SK-N-SH (cell line): ENCODE results near the gene SDF4. TPM values are rescaled to one million over a fixed set of nuclear protein-coding genes. Genes with fewer than 3 reads are reported as not detected.

ENCODE experiments used
- CTCF ChIA-PET: fragments of 300-600, 350-600 bp; formaldehyde crosslinking; extraction: SDS; loops from one replicate; lab custom pipeline; 2021; lab: Yijun Ruan, JAX
- POLR2A ChIA-PET: fragments of 350-600 bp; sonication (Branson Sonifier 250); formaldehyde crosslinking; extraction: SDS; loops from one replicate; lab custom pipeline; 2020; ENCODE audit warnings: antibody characterized with exemption, inconsistent platforms; lab: Yijun Ruan, JAX
- DNase-seq: peaks from one replicate; pipeline ENCODE4 v3.0.0; 2012
- H2AFZ ChIP-seq: fragments of 200-600 bp; sonication (generic); 2 replicates; pipeline ENCODE4 v1.8.1; 2016; ENCODE audit warnings: antibody characterized with exemption, mild to moderate bottlenecking, low read depth
- H3F3A ChIP-seq: fragments of 200-600 bp; sonication (generic); replicated peaks from 2 replicates; pipeline ENCODE3; 2016; ENCODE audit warnings: antibody characterized with exemption, mild to moderate bottlenecking; ENCODE audit not compliant: insufficient read depth
- H3K27ac ChIP-seq, 2 experiments: fragments of 200-500 bp in 1 of 2; fragments of 200-600 bp in 1 of 2; sonication (Bioruptor generic) in 1 of 2; sonication (generic), shearing (Covaris generic) in 1 of 2; 2 replicates each; pipeline versions ENCODE4 v1.5.1 to v1.6.1; 2014 to 2016; ENCODE audit warnings: low read depth in 2 of 2, inconsistent platforms in 1 of 2, low read length in 1 of 2, mild to moderate bottlenecking in 1 of 2, mixed read lengths in 1 of 2
- H3K27me3 ChIP-seq: fragments of 200-600 bp; sonication (generic), shearing (Covaris generic); 2 replicates; pipeline ENCODE4 v1.6.1; 2016; ENCODE audit warnings: mixed run types; ENCODE audit not compliant: insufficient read depth
- H3K36me3 ChIP-seq, 2 experiments: fragments of 200-500 bp in 1 of 2; fragments of 200-600 bp in 1 of 2; sonication (Bioruptor generic) in 1 of 2; sonication (generic) in 1 of 2; replicated peaks in 1 of 2; 2 replicates each; pipeline versions ENCODE3 to v1.5.1; 2014 to 2016; ENCODE audit warnings: low read length in 1 of 2, mild to moderate bottlenecking in 1 of 2; ENCODE audit not compliant: insufficient read depth in 2 of 2, control insufficient read depth in 1 of 2
- H3K4me1 ChIP-seq, 2 experiments: fragments of 200-500 bp in 1 of 2; fragments of 200-600 bp in 1 of 2; sonication (Bioruptor generic) in 1 of 2; sonication (generic), shearing (Covaris generic) in 1 of 2; 2 replicates each; pipeline versions ENCODE4 v1.5.1 to v1.6.1; 2014 to 2016; ENCODE audit warnings: low read depth in 1 of 2, low read length in 1 of 2, mixed run types in 1 of 2; ENCODE audit not compliant: insufficient read depth in 2 of 2, control insufficient read depth in 1 of 2
- H3K4me2 ChIP-seq: fragments of 200-600 bp; sonication (generic), shearing (Covaris generic); 2 replicates; pipeline ENCODE4 v1.6.1; 2017; ENCODE audit warnings: mixed run types
- H3K4me3 ChIP-seq, 2 experiments: fragments of 200-500 bp in 1 of 2; fragments of 200-600 bp in 1 of 2; sonication (Bioruptor generic) in 1 of 2; sonication (generic), shearing (Covaris generic) in 1 of 2; 2 replicates each; pipeline versions ENCODE4 v1.5.1 to v1.8.1; 2014 to 2016; ENCODE audit warnings: low read depth in 2 of 2, inconsistent platforms in 1 of 2, low read length in 1 of 2, mild to moderate bottlenecking in 1 of 2, mixed read lengths in 1 of 2, moderate library complexity in 1 of 2
- H3K79me2 ChIP-seq: fragments of 200-600 bp; sonication (generic); 2 replicates; pipeline ENCODE4 v1.8.1; 2017; ENCODE audit warnings: mild to moderate bottlenecking; ENCODE audit not compliant: insufficient read depth
- H3K9ac ChIP-seq: fragments of 200-600 bp; sonication (generic); 2 replicates; pipeline ENCODE4 v1.6.1; 2017; ENCODE audit warnings: mixed run types
- H3K9me2 ChIP-seq: fragments of 200-600 bp; sonication (generic); 2 replicates; pipeline ENCODE4 v1.6.1; 2017; ENCODE audit warnings: mixed run types
- H3K9me3 ChIP-seq: fragments of 200-600 bp; sonication (generic); 2 replicates; pipeline ENCODE4 v1.6.1; 2017; ENCODE audit warnings: mixed run types, mild to moderate bottlenecking, moderate library complexity
- H4K20me1 ChIP-seq: fragments of 200-600 bp; sonication (generic); 2 replicates; pipeline ENCODE4 v1.6.1; 2017; ENCODE audit warnings: mild to moderate bottlenecking, mixed run types; ENCODE audit not compliant: insufficient read depth
- CHD2 ChIP-seq: fragments of 150-350 bp; IDR thresholded peaks from 2 replicates; pipeline ENCODE4 v1.6.1; 2018; ENCODE audit warnings: low read length; ENCODE audit not compliant: partially characterized antibody
- ELF1 ChIP-seq: IDR thresholded peaks from 2 replicates; pipeline ENCODE4 v1.4.0; 2012
- EP300 ChIP-seq, 2 experiments: IDR thresholded peaks; 2 replicates each; pipeline versions ENCODE4 v1.4.0 to v1.6.1; 2012; ENCODE audit warnings: borderline replicate concordance in 1 of 2, low read depth in 1 of 2, low read length in 1 of 2
- EZH2phosphoT487 ChIP-seq: fragments of 200-600 bp; sonication (generic); IDR thresholded peaks from 2 replicates; pipeline ENCODE4 v1.6.1; 2017; ENCODE audit warnings: low read depth, mixed run types, mild to moderate bottlenecking, antibody characterized with exemption, moderate library complexity, borderline replicate concordance
- FOSL2 ChIP-seq: IDR thresholded peaks from 2 replicates; pipeline ENCODE4 v1.4.0; 2012; ENCODE audit warnings: low read depth, mild to moderate bottlenecking, moderate library complexity, borderline replicate concordance
- FOXM1 ChIP-seq: IDR thresholded peaks from 2 replicates; pipeline ENCODE4 v1.4.0; 2012; ENCODE audit warnings: low read depth, mild to moderate bottlenecking
- GABPA ChIP-seq: IDR thresholded peaks from 2 replicates; pipeline ENCODE4 v1.4.0; 2012; ENCODE audit warnings: low read depth, mild to moderate bottlenecking
- IRF3 ChIP-seq: fragments of 150-350 bp; IDR thresholded peaks from 2 replicates; pipeline ENCODE4 v1.6.1; 2016; ENCODE audit warnings: mild to moderate bottlenecking, low read depth, low read length
- JUND ChIP-seq: IDR thresholded peaks from 2 replicates; pipeline ENCODE4 v1.4.0; 2012
- MAX ChIP-seq: IDR thresholded peaks from 2 replicates; pipeline ENCODE4 v1.4.0; 2012; ENCODE audit warnings: low read depth
- NFIC ChIP-seq: IDR thresholded peaks from 2 replicates; pipeline ENCODE4 v1.4.0; 2012; ENCODE audit warnings: borderline replicate concordance
- NRF1 ChIP-seq: IDR thresholded peaks from 2 replicates; pipeline ENCODE4 v1.6.1; 2012; ENCODE audit warnings: low read depth, mild to moderate bottlenecking, low read length
- PBX3 ChIP-seq: IDR thresholded peaks from 2 replicates; pipeline ENCODE4; 2012
- POLR2AphosphoS5 ChIP-seq: IDR thresholded peaks from 2 replicates; pipeline ENCODE4 v1.6.1; 2012; ENCODE audit warnings: low read depth, low read length
- RCOR1 ChIP-seq: fragments of 150-350 bp; IDR thresholded peaks from 2 replicates; pipeline ENCODE4 v1.6.1; 2017; ENCODE audit warnings: antibody characterized with exemption, low read length
- RFX5 ChIP-seq: IDR thresholded peaks from 2 replicates; pipeline ENCODE4 v1.6.1; 2012; ENCODE audit warnings: mild to moderate bottlenecking, improper control_type of control experiment, low read length
- SIN3A ChIP-seq: IDR thresholded peaks from 2 replicates; pipeline ENCODE4 v1.6.1; 2012; ENCODE audit warnings: low read depth, mild to moderate bottlenecking, low read length, moderate library complexity, borderline replicate concordance
- SMC3 ChIP-seq: IDR thresholded peaks from 2 replicates; pipeline ENCODE4 v1.6.1; 2012; ENCODE audit warnings: low read depth, low read length, improper control_type of control experiment
- TAF1 ChIP-seq: IDR thresholded peaks from 2 replicates; pipeline ENCODE4 v1.6.1; 2012; ENCODE audit warnings: low read depth, mild to moderate bottlenecking, low read length, moderate library complexity, borderline replicate concordance
- USF1 ChIP-seq: IDR thresholded peaks from 2 replicates; pipeline ENCODE4 v1.4.0; 2012; ENCODE audit warnings: low read depth, borderline replicate concordance
- YY1 ChIP-seq: IDR thresholded peaks from 2 replicates; pipeline ENCODE4 v1.4.0; 2012; ENCODE audit warnings: low read depth, mild to moderate bottlenecking
- ZBTB33 ChIP-seq: IDR thresholded peaks from 2 replicates; pipeline ENCODE4 v1.4.0; 2012; ENCODE audit warnings: low read depth, borderline replicate concordance
- WGBS: methylation state at CpG from one replicate; pipeline ENCODE4 v1.1.6; 2017; ENCODE audit warnings: low lambda C conversion rate; 5-methylcytosine and 5-hydroxymethylcytosine counted together
- polyA plus RNA-seq, 3 experiments: library from polyadenylated mRNA; depleted of rRNA; stranded (reverse); fragments of >200 nt; gene quantifications; 2 replicates each; pipeline ENCODE4 v1.2.3, GENCODE V29; 2012

The SDF4 gene
- polyA plus RNA-seq, 1 of the 3 experiments (the other 2 are of a cell fraction) = 265 TPM

GRCh38 chr1:1278620-1279019 is 46.8 kb upstream of the SDF4 start:
- no peak for TF ChIP-seq CHD2
- TF ChIP-seq TAF1 = no peak
- TF ChIP-seq SIN3A = no peak
- no peak for TF ChIP-seq EZH2phosphoT487
- TF ChIP-seq PBX3 = no peak
- TF ChIP-seq, all 33 proteins: peak for 0
- no peak overlapping the region for H3K9ac ChIP-seq
- H3K27me3 ChIP-seq = no peaks in the 10 kb centered on the region
- H2AFZ ChIP-seq = no peak overlapping the region
- H3K4me2 ChIP-seq = no peak overlapping the region
- no peaks in the 10 kb centered on the region for H4K20me1 ChIP-seq
- H3K79me2 ChIP-seq = no peaks in the 10 kb centered on the region
- no peaks in the 10 kb centered on the region for H3K9me3 ChIP-seq
- WGBS = 91% methylated on average over 13 of the region's 13 CpGs
- H3F3A ChIP-seq = no peaks in the 10 kb centered on the region
- H3K9me2 ChIP-seq = no peaks in the 10 kb centered on the region
- H3K4me1 ChIP-seq = peaks cover 0 to 17% of the 10 kb centered on the region in 2 experiments; a peak in 1 of 4 replicates
- ChIA-PET POLR2A (no interaction called here), CTCF (no interaction called here)
- H3K36me3 ChIP-seq = no peaks in the 10 kb centered on the region
- no peak for DNase-seq
- H3K27ac ChIP-seq = no peak overlapping the region
- H3K4me3 ChIP-seq = no peak overlapping the region

GRCh38 chr1:1275836-1276235 is 44.0 kb upstream of the SDF4 start:
- no peak overlapping the region for H3K27ac ChIP-seq
- POLR2A ChIA-PET = no interaction called here
- peaks cover 0 to 4% of the 10 kb centered on the region in 2 experiments for H3K36me3 ChIP-seq
- H3F3A ChIP-seq = no peaks in the 10 kb centered on the region
- no peak overlapping the region for H3K9ac ChIP-seq
- CTCF ChIA-PET = interaction anchor here (1.0 to 2.2 kb wide), 4 partner anchors 16 to 254 kb away, joined by 3 to 7 read pairs (median 4); no protein-coding TSS in a partner anchor
- H3K4me2 ChIP-seq = no peak overlapping the region
- no peak overlapping the region for H2AFZ ChIP-seq
- H3K4me1 ChIP-seq = peaks cover 0 to 25% of the 10 kb centered on the region in 2 experiments; a peak in 1 of 4 replicates
- 95% methylated on average over 7 of the region's 9 CpGs for whole genome bisulfite sequencing
- TF ChIP-seq NFIC (no peak), NRF1 (no peak), MAX (no peak), ZBTB33 (no peak), GABPA (no peak), POLR2AphosphoS5 (no peak), CHD2 (no peak), FOXM1 (no peak), RFX5 (no peak), SMC3 (no peak), PBX3 (no peak), ELF1 (no peak), YY1 (no peak), EP300 (IDR thresholded peaks at IDR 0.05; ENCODE audit: borderline replicate concordance in 1 of 2, low read depth in 1 of 2, low read length in 1 of 2) (no peak), IRF3 (no peak), RCOR1 (no peak), JUND (no peak), USF1 (no peak), FOSL2 (no peak)
- H3K9me2 ChIP-seq = no peaks in the 10 kb centered on the region
- H3K9me3 ChIP-seq = no peaks in the 10 kb centered on the region
- peaks cover 21% of the 10 kb centered on the region for H4K20me1 ChIP-seq
- no peak for DNase-seq
- H3K79me2 ChIP-seq = peaks cover 26% of the 10 kb centered on the region
- no peaks in the 10 kb centered on the region for H3K27me3 ChIP-seq
- no peak overlapping the region for H3K4me3 ChIP-seq
